ENCODE measurements around the gene ZSCAN25.
"Not testable (repeated sequence)": the region's sequence is repeated elsewhere in the genome, so short reads cannot be mapped to it uniquely, and the experiment has no call there.

ZSCAN25 gene

DNA sequence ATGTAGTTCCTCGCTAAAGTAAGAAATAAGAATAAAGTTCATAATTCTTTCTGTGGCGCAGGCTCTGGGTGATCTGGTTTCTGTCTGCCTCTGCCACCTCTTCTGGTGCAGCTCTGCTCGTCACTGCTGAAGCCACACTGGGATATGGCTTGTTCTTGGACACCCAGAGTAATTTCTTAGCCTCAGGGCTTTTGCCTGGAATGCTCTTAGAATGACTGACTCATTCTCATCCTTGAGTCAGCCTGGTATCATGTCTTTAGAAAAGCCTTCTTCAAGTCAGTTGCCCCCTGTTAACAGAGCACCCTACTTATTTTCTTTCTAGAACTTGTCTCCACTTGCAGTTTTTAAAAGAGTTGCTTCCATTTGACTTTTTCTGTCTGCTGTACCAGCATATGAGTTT is 2.0 kb downstream of the ZSCAN25 start:
- no peak for DNase-seq

- no peak for DNase-seq
These were observed 2.9 kb downstream of the ZSCAN25 start for GRCh38 chr7:99619571-99620130.

DNA sequence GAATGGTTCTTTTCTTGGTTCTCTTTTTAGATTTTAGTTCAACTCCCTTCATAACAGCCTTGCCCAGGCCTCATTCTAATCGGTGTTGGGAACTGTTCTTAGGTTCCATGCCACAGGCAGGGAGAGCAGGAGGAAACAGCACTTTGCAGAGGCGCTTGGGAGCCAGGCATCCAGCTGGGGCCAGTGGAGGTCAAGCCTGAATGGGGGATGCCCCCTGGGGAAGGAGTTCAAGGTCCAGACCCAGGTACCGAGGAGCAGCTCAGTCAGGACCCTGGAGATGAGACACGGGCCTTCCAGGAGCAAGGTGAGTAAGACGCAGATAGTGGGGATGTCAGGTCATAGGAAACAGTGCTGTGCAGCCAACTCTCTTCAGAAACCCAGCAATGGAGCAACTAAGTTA is 4.5 kb downstream of the ZSCAN25 start:
- DNase-seq = no peak

- no peak for DNase-seq
These were observed 5.8 kb downstream of the ZSCAN25 start for GRCh38 chr7:99622596-99622995.

DNA sequence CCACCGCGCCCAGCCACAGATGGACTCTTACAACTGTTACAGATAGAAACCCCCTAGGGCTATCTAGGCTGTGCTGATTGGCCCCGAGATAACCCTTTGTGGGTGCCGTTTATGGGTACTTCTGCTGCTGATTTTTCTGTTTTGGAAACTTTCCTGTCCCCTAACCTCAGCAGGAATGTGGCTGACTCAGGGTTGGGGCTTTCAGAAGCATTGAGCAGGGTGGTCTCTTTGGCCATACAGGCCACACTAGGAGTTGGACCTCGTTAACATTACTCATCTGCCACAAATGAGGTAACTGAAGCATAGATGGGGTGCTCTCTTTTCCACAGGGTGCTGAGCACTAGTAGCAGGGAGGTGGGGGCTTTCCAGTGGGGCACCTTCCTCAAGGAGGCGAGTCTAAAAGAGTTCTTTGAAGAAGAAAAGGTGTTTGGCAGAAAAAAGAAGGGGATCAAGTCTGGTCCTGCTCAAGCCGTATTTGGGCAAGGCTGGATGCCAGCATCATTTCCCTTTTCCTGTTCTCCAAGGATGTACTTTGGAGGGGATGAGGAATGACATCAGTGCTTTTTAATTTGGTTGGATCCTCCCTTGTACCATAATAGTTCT is 6.4 kb downstream of the ZSCAN25 start:
- peak; percentile 23 for DNase-seq

DNA sequence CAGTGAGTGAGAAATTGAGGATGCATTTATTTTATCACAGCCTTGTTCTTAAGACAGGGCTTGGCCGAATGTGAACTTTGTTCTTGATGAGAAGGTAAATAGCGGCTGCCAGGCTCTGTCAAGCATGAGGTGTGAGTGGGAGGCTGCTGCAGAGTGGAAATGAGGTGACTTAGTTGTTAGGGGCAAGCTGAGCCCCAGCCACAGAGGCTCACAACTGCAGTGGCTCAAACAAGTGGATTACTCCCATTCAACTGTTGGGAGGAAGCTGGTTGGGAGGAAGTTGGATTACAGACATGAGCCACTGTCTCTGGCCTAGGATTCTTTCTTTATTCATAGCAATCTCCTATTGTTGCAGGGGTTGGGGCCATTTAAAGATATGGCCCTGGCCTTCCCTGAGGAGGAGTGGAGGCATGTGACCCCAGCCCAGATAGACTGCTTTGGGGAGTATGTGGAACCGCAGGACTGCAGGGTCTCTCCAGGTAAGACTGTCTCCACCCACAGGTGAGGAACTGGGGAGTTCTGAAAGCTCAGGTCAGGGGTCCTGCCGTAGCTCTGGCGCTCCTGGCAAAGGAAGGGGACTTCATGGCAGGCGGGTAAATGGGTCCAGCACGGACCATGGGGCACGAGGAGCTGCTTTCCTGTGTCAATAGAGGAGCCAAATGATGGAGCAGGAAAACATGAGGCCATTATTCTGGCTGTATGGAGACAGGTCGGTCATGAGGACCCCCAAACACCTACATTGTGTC is 7.1 kb downstream of the ZSCAN25 start:
- peak; percentile 43 for DNase-seq

GRCh38 chr7:99624484-99624883 is 7.7 kb downstream of the ZSCAN25 start:
- DNase-seq = peak; percentile 61

DNA sequence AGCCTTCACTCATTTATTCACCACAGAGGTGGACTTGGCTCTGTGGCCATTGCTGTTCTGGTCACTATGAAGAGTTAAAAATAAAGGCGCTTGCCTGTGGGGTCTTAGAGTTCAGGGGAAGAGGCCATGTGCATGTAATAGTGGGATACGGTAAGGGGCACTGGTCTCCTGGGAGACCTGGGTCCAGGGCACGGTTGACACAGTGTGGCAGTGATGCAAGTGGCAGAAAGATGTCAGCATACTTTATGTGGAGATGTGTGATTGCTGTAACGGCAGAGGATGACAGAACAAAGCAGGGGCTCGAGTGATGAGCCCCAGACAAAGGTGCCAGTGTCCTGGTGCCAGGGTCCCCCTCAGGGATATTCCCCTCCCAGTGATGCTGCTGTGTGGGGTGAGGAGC is 8.6 kb downstream of the ZSCAN25 start:
- no peak for DNase-seq

DNA sequence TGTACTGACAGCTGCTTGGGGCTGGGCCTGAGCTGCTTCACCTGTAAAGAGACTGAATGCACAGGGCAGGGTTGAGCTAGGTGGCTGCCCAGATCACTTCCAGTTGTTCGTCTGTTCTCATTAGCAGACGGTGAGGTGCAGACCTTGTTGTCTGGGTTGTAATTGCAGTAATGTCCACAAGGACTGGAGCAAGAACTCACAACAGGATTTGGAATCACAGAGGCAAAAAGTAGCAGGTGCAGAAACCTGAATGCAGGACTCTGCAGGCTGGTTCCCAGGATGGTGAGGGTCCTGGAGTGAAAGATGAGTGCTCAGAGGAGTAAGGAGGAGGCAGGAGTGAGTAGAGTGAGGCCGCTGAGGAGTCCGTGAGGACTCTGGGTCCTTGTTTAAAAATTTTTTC is 9.2 kb downstream of the ZSCAN25 start:
- no peak for DNase-seq

DNA sequence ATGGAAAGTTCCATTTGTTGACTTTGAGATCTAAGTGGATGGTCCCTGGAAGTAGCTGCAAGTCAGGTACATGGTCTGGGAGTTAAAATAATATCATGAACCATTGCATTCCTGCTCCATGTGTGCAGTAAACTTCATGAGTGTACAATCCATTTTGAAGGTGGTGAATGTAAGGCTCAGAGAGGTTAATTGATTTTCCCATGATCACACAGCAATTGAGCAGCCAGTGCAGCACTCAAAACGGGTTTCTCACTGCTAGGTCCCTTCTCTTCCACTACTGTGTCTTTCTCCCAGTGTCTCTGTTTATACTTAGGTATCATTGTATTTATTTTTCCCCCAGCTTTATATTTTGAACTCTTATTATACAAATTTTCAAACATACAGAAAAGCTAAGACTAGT is 9.9 kb downstream of the ZSCAN25 start:
- DNase-seq = no peak

- DNase-seq = no peak
These were observed 10.8 kb downstream of the ZSCAN25 start for GRCh38 chr7:99627513-99627912.

- no peak for DNase-seq
These were observed 12.0 kb downstream of the ZSCAN25 start for GRCh38 chr7:99628471-99629465.

GRCh38 chr7:99629643-99630042 is 12.9 kb downstream of the ZSCAN25 start:
- no peak for DNase-seq

- DNase-seq = peak; percentile 50
These were observed 14.8 kb downstream of the ZSCAN25 start for GRCh38 chr7:99631295-99632109.

- DNase-seq = not testable (repeated sequence)
These were observed 20.7 kb downstream of the ZSCAN25 start for GRCh38 chr7:99637414-99637813.

DNA sequence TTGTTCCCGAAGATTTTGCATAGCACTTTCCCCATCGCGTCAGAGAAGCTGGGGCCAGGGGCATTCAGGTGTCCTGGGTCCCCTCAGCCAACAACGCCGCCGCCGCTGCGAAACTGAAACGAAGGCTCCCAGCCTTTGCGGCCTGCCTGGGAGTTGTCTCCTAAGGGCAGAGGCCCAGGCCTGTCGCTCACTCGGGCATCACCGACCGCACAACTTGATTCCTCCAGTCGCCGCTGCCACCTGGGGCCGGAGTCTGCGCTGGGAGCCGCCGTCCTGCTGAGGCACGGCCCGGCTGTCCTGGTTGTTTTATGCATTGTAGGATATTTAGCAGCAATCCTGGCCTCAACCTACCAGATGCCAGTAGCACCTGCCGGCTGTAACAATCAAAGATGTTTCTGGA is 22.0 kb downstream of the ZSCAN25 start:
- DNase-seq = no peak

- no peak for DNase-seq
These were observed 22.5 kb downstream of the ZSCAN25 start for GRCh38 chr7:99639267-99639666.

DNA sequence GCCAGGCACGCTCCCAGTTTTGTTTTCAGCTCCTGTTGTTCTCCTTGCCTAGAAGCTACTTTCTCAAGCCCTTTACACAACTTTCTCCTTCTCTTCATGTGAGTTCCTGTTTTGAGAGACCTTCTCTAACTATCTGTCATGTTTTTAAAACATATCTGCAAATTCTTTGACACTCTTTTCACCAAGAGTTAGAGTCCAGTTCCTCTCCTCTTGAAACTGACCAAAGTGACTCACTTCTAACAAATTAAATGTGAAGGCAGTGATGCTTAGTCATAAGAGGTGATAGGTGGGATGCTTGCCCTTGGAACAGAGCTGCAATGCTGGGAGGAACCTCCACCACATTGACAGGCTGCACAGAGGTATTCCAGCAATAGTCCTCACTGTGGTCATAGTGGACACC is 25.3 kb downstream of the ZSCAN25 start:
- no peak for DNase-seq

DNA sequence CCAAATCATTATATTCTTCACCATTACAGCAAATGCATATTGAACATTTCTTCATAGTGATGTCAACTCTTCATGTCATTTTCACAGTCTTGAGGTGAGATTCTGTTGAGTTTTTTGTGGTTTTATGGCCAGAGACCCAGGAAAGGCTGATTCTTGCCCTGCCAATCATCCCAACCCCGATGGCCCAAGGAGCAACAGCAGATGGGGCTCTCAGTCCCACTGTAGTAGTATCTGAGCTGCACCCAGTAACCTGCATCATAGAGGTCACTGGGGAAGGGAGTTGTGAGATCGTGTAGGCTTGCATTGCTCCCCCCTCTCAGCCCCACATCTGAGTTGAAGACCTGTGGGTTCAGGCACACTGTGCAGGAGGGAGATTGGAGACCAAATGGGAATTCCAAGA is 26.7 kb downstream of the ZSCAN25 start:
- no peak for DNase-seq

DNA sequence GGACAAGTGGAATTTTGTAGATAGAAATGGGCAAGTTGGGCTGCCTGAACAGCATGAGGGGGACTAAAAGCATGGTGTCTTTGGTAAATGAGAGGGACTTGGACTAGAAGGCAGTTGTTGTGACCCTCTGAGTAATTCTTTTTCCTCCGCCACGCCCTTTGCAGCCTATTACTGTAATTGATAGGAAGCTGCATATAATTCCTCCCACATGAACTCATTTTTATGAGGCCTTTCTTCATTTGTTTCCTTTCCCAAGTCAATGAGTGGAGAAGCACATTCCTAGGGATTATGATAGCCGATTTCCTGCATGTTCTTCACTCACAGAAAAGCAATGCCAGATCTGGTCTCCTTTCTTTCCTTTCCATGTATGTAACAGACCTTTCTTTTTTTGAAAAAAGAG is 27.7 kb downstream of the ZSCAN25 start:
- no peak for DNase-seq

- no peak for DNase-seq
These were observed 28.8 kb downstream of the ZSCAN25 start for GRCh38 chr7:99645590-99645989.

- no peak for DNase-seq
These were observed 32.1 kb downstream of the ZSCAN25 start for GRCh38 chr7:99648843-99649242.
